Adrenal gland (tissue), 12 donors: Measurements from ENCODE around the gene INPP4A. TPM values are rescaled to one million over a fixed set of nuclear protein-coding genes. Genes with fewer than 3 reads are reported as not detected.

ENCODE experiments used
- DNase-seq, 7 donors: peaks; one replicate each; pipeline ENCODE4 v3.0.0-alpha.2; 2019 to 2020
- H3K27ac ChIP-seq, 5 donors: fragments of 200-600 bp; sonication (generic) in 4 of 5; 1 replicate in 3 of 5; 2 replicates in 2 of 5; pipeline versions ENCODE4 v1.5.1 to v1.8.0; 2016 to 2020; ENCODE audit warnings: mild to moderate bottlenecking in 1 of 5
- H3K27me3 ChIP-seq: fragments of 200-600 bp; 2 replicates; pipeline ENCODE4 v1.8.0; 2021
- H3K36me3 ChIP-seq, 2 donors: fragments of 200-600 bp; replicated peaks in 1 of 2; 1 replicate in 1 of 2; 2 replicates in 1 of 2; pipeline versions ENCODE4 v1.5.1 to v1.8.0; 2018 to 2022
- H3K4me1 ChIP-seq, 2 donors: fragments of 200-600 bp; replicated peaks in 1 of 2; 1 replicate in 1 of 2; 2 replicates in 1 of 2; pipeline versions ENCODE4 v1.5.1 to v1.8.0; 2018 to 2021
- H3K4me3 ChIP-seq, 4 donors: fragments of 200-600 bp; sonication (generic) in 3 of 4; one replicate each; pipeline ENCODE4 v1.5.1; 2016 to 2018
- H3K9me3 ChIP-seq, 3 donors: fragments of 200-600 bp; sonication (generic) in 1 of 3; replicated peaks in 1 of 3; 1 replicate in 2 of 3; 2 replicates in 1 of 3; pipeline versions ENCODE4 v1.5.1 to v1.8.0; 2016 to 2021
- POLR2A ChIP-seq, 2 donors: fragments of 450-650 bp; IDR thresholded peaks; one replicate each; pipeline ENCODE4 v1.6.1; 2017; ENCODE audit warnings: antibody characterized with exemption in 2 of 2, mild to moderate bottlenecking in 2 of 2, moderate library complexity in 1 of 2
- WGBS, 4 donors: extraction: QIAGEN DNeasy Blood & Tissue Kit in 2 of 4; methylation state at CpG; one replicate each; pipeline versions ENCODE4 v1.1.5 to v1.1.7; 2013 to 2017; 5-methylcytosine and 5-hydroxymethylcytosine counted together
- intact Hi-C, 2 donors: fragments of 100-400 bp; cut with DNase I; formaldehyde crosslinking; loops; one replicate each; pipeline versions ENCODE4 v1.14.1 to v1.15.0; 2022 to 2023
- polyA plus RNA-seq, 3 donors: library from polyadenylated mRNA; stranded (reverse); fragments of 200-250 nt in 2 of 3; fragments of 350-450 nt in 1 of 3; fragmentation: Illumina TruSeq in 1 of 3; extraction: RNeasy Lipid Tissue Mini Kit (QIAGEN cat#74804) in 1 of 3; gene quantifications; one replicate each; pipeline ENCODE4 v1.2.3, GENCODE V29; 2013 to 2014
- total RNA-seq, 9 donors: library from RNA; depleted of rRNA in 4 of 9; stranded (reverse); fragments of >200 nt in 4 of 9; fragments of 120-200 nt in 1 of 9; fragmentation: NEBNext Ultra II Directional in 1 of 9; extraction: Animal tissue kit (Norgen Biotek cat#: 25700) in 1 of 9; gene quantifications; one replicate each; pipeline versions ENCODE4 v1.1.0 to v1.2.4, GENCODE V29; 2013 to 2023
- TF ChIP-seq, protein P1 (sequence below), 6 experiments: fragments of 450-650 bp in 4 of 6; fragments of 200-600 bp in 2 of 6; sonication (generic) in 1 of 6; IDR thresholded peaks; 1 replicate in 5 of 6; 2 replicates in 1 of 6; pipeline versions ENCODE4 v1.5.1 to v1.8.0; 2016 to 2021; ENCODE audit warnings: antibody characterized with exemption in 6 of 6, mild to moderate bottlenecking in 2 of 6, moderate library complexity in 1 of 6
- donor health status: healthy with polysubstance abuse.
- donor health status: Bipolar disorder and iron deficiency.
- donor health status: DM: yes; HTN: yes; CAD: no.
- donor health status: DM: no; HTN: no; CAD: no.
- donor health status: DM: no; HTN: no; CAD: no.
- donor health status: DM: yes; HTN: yes; CAD: no.

The INPP4A gene
- total and polyA plus RNA-seq, 12 donors, result 8.8 to 40.5 (median 27.3) TPM

GRCh38 chr2:98494699-98495098 is 50.0 kb downstream of the INPP4A start:
- H3K4me3 ChIP-seq, result no peak overlapping the region
- peaks cover 11 to 42% of the 10 kb centered on the region in 2 donors for H3K4me1 ChIP-seq
- H3K27ac ChIP-seq, result no peak overlapping the region

DNA sequence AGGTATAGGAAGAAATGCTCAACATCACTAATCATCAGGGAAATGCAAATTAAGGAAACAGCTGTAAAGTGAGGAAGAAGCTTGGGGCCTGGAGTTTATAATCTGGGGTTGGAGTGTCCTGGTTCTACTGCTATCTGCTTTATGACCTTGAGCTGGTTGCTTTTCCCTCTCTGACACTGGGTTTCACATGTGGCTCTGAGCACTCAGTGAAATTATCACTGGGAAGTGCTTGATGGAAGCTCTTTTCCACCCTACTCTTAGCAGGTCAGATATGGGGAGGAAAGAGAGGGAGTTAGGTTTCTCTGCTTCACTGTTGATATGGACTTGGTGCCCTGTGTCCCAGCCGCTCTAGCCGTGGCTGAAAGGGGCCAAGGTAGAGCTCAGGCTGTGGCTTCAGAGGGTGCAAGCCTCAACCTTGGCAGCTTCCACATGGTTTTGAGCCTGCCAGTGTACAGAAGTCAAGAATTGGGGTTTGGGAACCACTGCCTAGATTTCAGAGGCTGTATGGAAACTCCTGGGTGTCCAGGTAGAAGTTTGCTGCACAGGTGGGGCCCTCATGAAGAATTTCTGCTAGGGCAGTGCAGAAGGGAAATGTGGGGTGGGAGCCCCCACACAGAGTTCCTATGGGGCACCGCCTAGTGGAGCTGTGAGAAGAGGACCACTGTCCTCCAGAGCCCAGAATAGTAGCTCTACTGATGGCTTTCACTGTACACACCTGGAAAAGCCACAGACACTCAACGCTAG is 52.3 kb downstream of the INPP4A start:
- Histone ChIP-seq H3K4me3 (no peak overlapping the region), H3K27me3 (no peaks in the 10 kb centered on the region), H3K4me1 (peaks cover 12 to 25% of the 10 kb centered on the region in 2 donors), H3K36me3 (no peaks in the 10 kb centered on the region), H3K27ac (no peak overlapping the region), H3K9me3 (no peaks in the 10 kb centered on the region)
- TF ChIP-seq, protein P1, sequence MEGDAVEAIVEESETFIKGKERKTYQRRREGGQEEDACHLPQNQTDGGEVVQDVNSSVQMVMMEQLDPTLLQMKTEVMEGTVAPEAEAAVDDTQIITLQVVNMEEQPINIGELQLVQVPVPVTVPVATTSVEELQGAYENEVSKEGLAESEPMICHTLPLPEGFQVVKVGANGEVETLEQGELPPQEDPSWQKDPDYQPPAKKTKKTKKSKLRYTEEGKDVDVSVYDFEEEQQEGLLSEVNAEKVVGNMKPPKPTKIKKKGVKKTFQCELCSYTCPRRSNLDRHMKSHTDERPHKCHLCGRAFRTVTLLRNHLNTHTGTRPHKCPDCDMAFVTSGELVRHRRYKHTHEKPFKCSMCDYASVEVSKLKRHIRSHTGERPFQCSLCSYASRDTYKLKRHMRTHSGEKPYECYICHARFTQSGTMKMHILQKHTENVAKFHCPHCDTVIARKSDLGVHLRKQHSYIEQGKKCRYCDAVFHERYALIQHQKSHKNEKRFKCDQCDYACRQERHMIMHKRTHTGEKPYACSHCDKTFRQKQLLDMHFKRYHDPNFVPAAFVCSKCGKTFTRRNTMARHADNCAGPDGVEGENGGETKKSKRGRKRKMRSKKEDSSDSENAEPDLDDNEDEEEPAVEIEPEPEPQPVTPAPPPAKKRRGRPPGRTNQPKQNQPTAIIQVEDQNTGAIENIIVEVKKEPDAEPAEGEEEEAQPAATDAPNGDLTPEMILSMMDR (IDR thresholded peaks at IDR 0.05), result no peak
- TF ChIP-seq POLR2A (IDR thresholded peaks at IDR 0.05), result no peak
- no peak for DNase-seq
- intact Hi-C loops, result no loop called here
- WGBS, 4 donors, result 95 to 100% (median 96%) methylated on average over 2 to 4 of the region's 4 CpGs

More at GRCh38 chr2:98494699-98495098, 50.0 kb downstream of the INPP4A start:
- TF ChIP-seq, protein P1 (IDR thresholded peaks at IDR 0.05), result no peak
- no peak for TF ChIP-seq POLR2A (IDR thresholded peaks at IDR 0.05)
- no peaks in the 10 kb centered on the region for H3K9me3 ChIP-seq
- no peaks in the 10 kb centered on the region for H3K27me3 ChIP-seq
- DNase-seq, result no peak
- H3K36me3 ChIP-seq, result no peaks in the 10 kb centered on the region
- intact Hi-C loops, result no loop called here

GRCh38 chr2:98498703-98499440 is 54.2 kb downstream of the INPP4A start:
- peak in 2 of 7 donors; percentile 23 to 33 for DNase-seq
- H3K9me3 ChIP-seq, result no peaks in the 10 kb centered on the region
- H3K4me3 ChIP-seq, result no peak overlapping the region
- TF ChIP-seq POLR2A (IDR thresholded peaks at IDR 0.05), result no peak
- TF ChIP-seq, protein P1 (IDR thresholded peaks at IDR 0.05), result no peak
- H3K27ac ChIP-seq, result peak overlapping the region in 2 of 5 donors; percentile 2 to 27
- intact Hi-C loops, result no loop called here
- H3K27me3 ChIP-seq, result no peaks in the 10 kb centered on the region
- H3K36me3 ChIP-seq, result no peaks in the 10 kb centered on the region
- 54 to 66% (median 57%) methylated on average over 4 of the region's 4 CpGs for WGBS, 4 donors
- peaks cover 19 to 33% of the 10 kb centered on the region in 2 donors for H3K4me1 ChIP-seq

- Histone ChIP-seq H3K27me3 (no peaks in the 10 kb centered on the region), H3K4me3 (no peak overlapping the region), H3K36me3 (no peaks in the 10 kb centered on the region), H3K9me3 (no peaks in the 10 kb centered on the region), H3K4me1 (peaks cover 36 to 50% of the 10 kb centered on the region in 2 donors), H3K27ac (no peak overlapping the region)
- intact Hi-C loops, result no loop called here
- no peak for DNase-seq
- WGBS, 4 donors, result 96 to 100% (median 98%) methylated on average over 1 of the region's 1 CpG
- TF ChIP-seq, protein P1 (IDR thresholded peaks at IDR 0.05), result no peak
- TF ChIP-seq POLR2A (IDR thresholded peaks at IDR 0.05), result no peak
Observed at GRCh38 chr2:98500561-98500960, 55.9 kb downstream of the INPP4A start.
